MM.1S (cell line): ENCODE results near the gene TRMT44.

Experiments used
- DNase-seq: peaks from one replicate; pipeline ENCODE4 v3.0.0-alpha.2; 2015
- H2AFZ ChIP-seq: fragments of 300-600 bp; sonication (generic); 2 replicates; pipeline ENCODE4 v1.6.0; 2016; ENCODE audit warnings: antibody characterized with exemption, low read length
- H3F3A ChIP-seq: fragments of 300-600 bp; sonication (generic); 2 replicates; pipeline ENCODE4 v1.6.1; 2016; ENCODE audit warnings: mild to moderate bottlenecking, antibody characterized with exemption, low read length, moderate library complexity, mixed read lengths; ENCODE audit not compliant: insufficient read depth
- H3K27ac ChIP-seq: fragments of 300-600 bp; sonication (generic); 2 replicates; pipeline ENCODE4 v1.5.1; 2016; ENCODE audit warnings: mild to moderate bottlenecking, low read length
- H3K27me3 ChIP-seq: fragments of 300-600 bp; sonication (generic); replicated peaks from 2 replicates; pipeline ENCODE4 v1.6.0; 2016; ENCODE audit warnings: low read length; ENCODE audit not compliant: insufficient read depth
- H3K36me3 ChIP-seq: fragments of 300-600 bp; sonication (generic); replicated peaks from 2 replicates; pipeline ENCODE4 v1.6.1; 2016; ENCODE audit warnings: mild to moderate bottlenecking, low read length, mixed read lengths; ENCODE audit not compliant: insufficient read depth
- H3K4me1 ChIP-seq: fragments of 300-600 bp; sonication (generic); 2 replicates; pipeline ENCODE4 v1.6.1; 2016; ENCODE audit warnings: low read length, mixed read lengths
- H3K4me2 ChIP-seq: fragments of 300-600 bp; sonication (generic); 2 replicates; pipeline ENCODE4 v1.6.0; 2016; ENCODE audit warnings: low read depth, low read length
- H3K4me3 ChIP-seq: fragments of 300-600 bp; sonication (generic); 2 replicates; pipeline ENCODE4 v1.5.1; 2016; ENCODE audit warnings: low read length, mixed read lengths
- H3K79me2 ChIP-seq: fragments of 300-600 bp; sonication (generic); 2 replicates; pipeline ENCODE4 v1.6.1; 2016; ENCODE audit warnings: mixed run types, low read length, mixed read lengths
- H3K9ac ChIP-seq: fragments of 300-600 bp; sonication (generic); 2 replicates; pipeline ENCODE4 v1.6.1; 2016; ENCODE audit warnings: low read length, mixed read lengths
- H3K9me2 ChIP-seq: fragments of 300-600 bp; sonication (generic); replicated peaks from 2 replicates; pipeline ENCODE4 v1.6.1; 2016; ENCODE audit warnings: mild to moderate bottlenecking, low read length, mixed read lengths; ENCODE audit not compliant: insufficient read depth
- H3K9me3 ChIP-seq: fragments of 300-600 bp; sonication (generic); replicated peaks from 2 replicates; pipeline ENCODE4 v1.6.1; 2016; ENCODE audit warnings: mild to moderate bottlenecking, low read length, mixed read lengths; ENCODE audit not compliant: insufficient read depth
- H4K20me1 ChIP-seq: fragments of 300-600 bp; sonication (generic); 2 replicates; pipeline ENCODE4 v1.6.1; 2016; ENCODE audit warnings: mild to moderate bottlenecking, low read length, moderate library complexity, mixed read lengths; ENCODE audit not compliant: insufficient read depth
- EZH2 ChIP-seq: fragments of 300-600 bp; sonication (generic); optimal IDR thresholded peaks from 2 replicates; pipeline ENCODE3; 2017; ENCODE audit warnings: low read depth, mild to moderate bottlenecking, antibody characterized with exemption, low read length, mixed read lengths
- EZH2phosphoT487 ChIP-seq: fragments of 300-600 bp; sonication (generic); IDR thresholded peaks from 2 replicates; pipeline ENCODE4 v1.6.1; 2018; ENCODE audit warnings: antibody characterized with exemption, low read length
- TF ChIP-seq, protein P1 (sequence below): fragments of 300-600 bp; sonication (generic); IDR thresholded peaks from 2 replicates; pipeline ENCODE4 v1.5.1; 2016; ENCODE audit warnings: antibody characterized with exemption, low read length, mixed read lengths

Gene TRMT44

DNA sequence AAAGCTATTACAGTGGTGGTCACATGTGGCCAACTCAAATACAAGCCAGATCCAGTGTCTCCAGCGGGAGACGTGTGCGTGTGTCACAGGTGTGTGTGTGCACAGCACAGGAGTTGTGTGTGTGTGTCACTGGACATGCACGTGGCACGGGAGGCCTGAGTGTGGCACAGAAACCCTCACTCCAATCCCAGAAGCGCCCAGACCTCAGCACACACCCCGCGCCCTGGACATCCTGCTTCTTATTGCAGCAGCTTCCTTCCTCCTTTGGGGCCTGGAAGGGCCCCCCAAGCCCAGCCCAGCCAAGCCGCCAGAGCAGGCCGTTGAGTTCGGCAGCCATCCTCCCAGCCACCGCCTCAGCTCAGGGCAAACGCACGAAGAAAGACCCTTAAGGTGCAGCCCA is 37.9 kb upstream of the TRMT44 start:
- H3K36me3 ChIP-seq: no peaks in the 10 kb centered on the region
- no peaks in the 10 kb centered on the region for H3K27me3 ChIP-seq
- DNase-seq: no peak
- TF ChIP-seq, protein P1, sequence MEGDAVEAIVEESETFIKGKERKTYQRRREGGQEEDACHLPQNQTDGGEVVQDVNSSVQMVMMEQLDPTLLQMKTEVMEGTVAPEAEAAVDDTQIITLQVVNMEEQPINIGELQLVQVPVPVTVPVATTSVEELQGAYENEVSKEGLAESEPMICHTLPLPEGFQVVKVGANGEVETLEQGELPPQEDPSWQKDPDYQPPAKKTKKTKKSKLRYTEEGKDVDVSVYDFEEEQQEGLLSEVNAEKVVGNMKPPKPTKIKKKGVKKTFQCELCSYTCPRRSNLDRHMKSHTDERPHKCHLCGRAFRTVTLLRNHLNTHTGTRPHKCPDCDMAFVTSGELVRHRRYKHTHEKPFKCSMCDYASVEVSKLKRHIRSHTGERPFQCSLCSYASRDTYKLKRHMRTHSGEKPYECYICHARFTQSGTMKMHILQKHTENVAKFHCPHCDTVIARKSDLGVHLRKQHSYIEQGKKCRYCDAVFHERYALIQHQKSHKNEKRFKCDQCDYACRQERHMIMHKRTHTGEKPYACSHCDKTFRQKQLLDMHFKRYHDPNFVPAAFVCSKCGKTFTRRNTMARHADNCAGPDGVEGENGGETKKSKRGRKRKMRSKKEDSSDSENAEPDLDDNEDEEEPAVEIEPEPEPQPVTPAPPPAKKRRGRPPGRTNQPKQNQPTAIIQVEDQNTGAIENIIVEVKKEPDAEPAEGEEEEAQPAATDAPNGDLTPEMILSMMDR: no peak
- TF ChIP-seq EZH2: no peak
- TF ChIP-seq EZH2phosphoT487: no peak
- H3K4me3 ChIP-seq: no peak overlapping the region
- no peaks in the 10 kb centered on the region for H3K9me2 ChIP-seq
- H3K9me3 ChIP-seq: no peaks in the 10 kb centered on the region
- H4K20me1 ChIP-seq: no peaks in the 10 kb centered on the region
- H3K79me2 ChIP-seq: no peaks in the 10 kb centered on the region
- H3K9ac ChIP-seq: no peak overlapping the region
- no peak overlapping the region for H2AFZ ChIP-seq
- H3K4me1 ChIP-seq: no peaks in the 10 kb centered on the region
- no peaks in the 10 kb centered on the region for H3F3A ChIP-seq
- no peak overlapping the region for H3K4me2 ChIP-seq
- H3K27ac ChIP-seq: no peak overlapping the region

DNA sequence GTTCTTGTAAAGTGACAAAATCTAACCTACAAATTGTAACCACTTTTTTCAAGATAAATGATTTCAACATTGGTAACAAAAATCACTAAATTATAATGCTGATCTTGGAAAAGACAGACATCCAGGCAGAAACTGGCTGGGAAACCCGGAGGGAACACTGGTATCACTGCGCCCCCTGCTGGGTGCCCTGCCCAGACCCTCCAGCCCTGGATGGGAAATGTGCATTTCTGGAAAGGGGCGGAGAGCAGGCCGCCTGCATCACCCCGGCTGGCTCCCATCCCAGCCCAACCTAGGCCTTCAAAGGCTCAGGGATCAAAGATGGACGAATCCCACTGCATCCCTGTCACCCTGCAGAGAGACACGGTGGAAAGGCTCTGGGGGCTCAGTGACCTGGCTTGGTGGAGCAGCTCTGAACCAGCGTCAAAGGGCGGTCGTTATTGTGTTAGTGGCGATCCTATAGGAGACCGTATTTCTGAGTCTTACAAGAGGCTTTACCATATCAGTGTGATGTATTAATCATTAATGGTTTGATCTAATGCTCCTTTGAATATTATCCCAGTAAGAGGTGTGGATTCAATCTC is 37.3 kb upstream of the TRMT44 start:
- no peaks in the 10 kb centered on the region for H3K79me2 ChIP-seq
- no peak overlapping the region for H3K9ac ChIP-seq
- no peaks in the 10 kb centered on the region for H3K27me3 ChIP-seq
- no peaks in the 10 kb centered on the region for H3K9me3 ChIP-seq
- no peak overlapping the region for H3K4me3 ChIP-seq
- no peaks in the 10 kb centered on the region for H3K36me3 ChIP-seq
- H4K20me1 ChIP-seq: no peaks in the 10 kb centered on the region
- DNase-seq: peak; percentile 39
- H3K4me2 ChIP-seq: no peak overlapping the region
- H3F3A ChIP-seq: no peaks in the 10 kb centered on the region
- no peaks in the 10 kb centered on the region for H3K4me1 ChIP-seq
- H3K27ac ChIP-seq: no peak overlapping the region
- no peaks in the 10 kb centered on the region for H3K9me2 ChIP-seq
- H2AFZ ChIP-seq: no peak overlapping the region
- TF ChIP-seq, protein P1: peak; percentile 80
- no peak for TF ChIP-seq EZH2phosphoT487

DNA sequence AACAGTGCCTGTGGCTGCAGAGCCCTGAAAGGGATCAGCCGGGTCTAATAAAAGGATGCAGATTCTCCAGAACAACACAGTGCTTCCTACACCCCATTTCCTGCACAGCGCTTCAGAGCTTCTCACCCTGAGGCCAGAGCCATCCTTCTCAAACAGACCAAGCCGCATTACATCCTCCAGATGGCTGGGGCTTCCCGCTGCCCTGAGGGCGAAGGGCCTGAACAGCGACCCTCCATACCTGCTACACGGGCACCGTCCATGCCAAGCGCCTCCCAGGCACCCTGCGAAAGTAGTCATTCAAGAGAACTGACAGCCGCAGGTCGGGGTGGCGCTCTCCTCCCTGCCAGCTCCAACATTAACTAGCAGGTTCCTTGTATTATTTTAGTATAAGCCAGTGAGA is 36.6 kb upstream of the TRMT44 start:
- H2AFZ ChIP-seq: no peak overlapping the region
- no peaks in the 10 kb centered on the region for H4K20me1 ChIP-seq
- TF ChIP-seq EZH2phosphoT487 (no peak), EZH2 (no peak)
- TF ChIP-seq, protein P1: no peak
- no peak overlapping the region for H3K4me3 ChIP-seq
- H3K27ac ChIP-seq: no peak overlapping the region
- H3K9ac ChIP-seq: no peak overlapping the region
- H3K9me2 ChIP-seq: no peaks in the 10 kb centered on the region
- no peaks in the 10 kb centered on the region for H3F3A ChIP-seq
- H3K4me2 ChIP-seq: no peak overlapping the region
- no peaks in the 10 kb centered on the region for H3K9me3 ChIP-seq
- no peak for DNase-seq
- no peaks in the 10 kb centered on the region for H3K79me2 ChIP-seq
- no peaks in the 10 kb centered on the region for H3K27me3 ChIP-seq
- H3K4me1 ChIP-seq: no peaks in the 10 kb centered on the region
- no peaks in the 10 kb centered on the region for H3K36me3 ChIP-seq
